ENCODE data around the gene NELFA.
A peak's percentile ranks its signal among the peaks of the same experiment; 100 is the strongest.

- TF ChIP-seq RAD21 (IDR thresholded peaks at IDR 0.05; ENCODE audit: low read length) (no peak), CTCF (conservative IDR thresholded peaks at IDR 0.05; ENCODE audit: low read depth, low read length) (no peak), POLR2A (IDR thresholded peaks at IDR 0.05; ENCODE audit: low read depth, low read length) (no peak), MAZ (IDR thresholded peaks at IDR 0.05; ENCODE audit: borderline replicate concordance, low read depth, low read length) (no peak), SMC3 (IDR thresholded peaks at IDR 0.05; ENCODE audit: low read depth, low read length) (no peak), RCOR1 (IDR thresholded peaks at IDR 0.05; ENCODE audit: insufficient replicate concordance, low read length) (no peak), CEBPB (IDR thresholded peaks at IDR 0.05; ENCODE audit: low read depth, low read length) (peak; percentile 57; the same call in 1 of the 2 replicates), MXI1 (IDR thresholded peaks at IDR 0.05; ENCODE audit: borderline replicate concordance, low read depth, low read length) (no peak), RFX5 (IDR thresholded peaks at IDR 0.05; ENCODE audit: low read depth, low read length) (no peak), FOS (IDR thresholded peaks at IDR 0.05; ENCODE audit: low read depth, low read length) (no peak), MAFK (IDR thresholded peaks at IDR 0.05; ENCODE audit: low read depth, low read length) (no peak), NFE2L2 (IDR thresholded peaks at IDR 0.05; ENCODE audit: low read depth, low read length) (no peak)
- TF ChIP-seq, protein P1, sequence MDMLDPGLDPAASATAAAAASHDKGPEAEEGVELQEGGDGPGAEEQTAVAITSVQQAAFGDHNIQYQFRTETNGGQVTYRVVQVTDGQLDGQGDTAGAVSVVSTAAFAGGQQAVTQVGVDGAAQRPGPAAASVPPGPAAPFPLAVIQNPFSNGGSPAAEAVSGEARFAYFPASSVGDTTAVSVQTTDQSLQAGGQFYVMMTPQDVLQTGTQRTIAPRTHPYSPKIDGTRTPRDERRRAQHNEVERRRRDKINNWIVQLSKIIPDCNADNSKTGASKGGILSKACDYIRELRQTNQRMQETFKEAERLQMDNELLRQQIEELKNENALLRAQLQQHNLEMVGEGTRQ (IDR thresholded peaks at IDR 0.05; ENCODE audit: low read depth, low read length) = no peak
- TF ChIP-seq, protein P2, sequence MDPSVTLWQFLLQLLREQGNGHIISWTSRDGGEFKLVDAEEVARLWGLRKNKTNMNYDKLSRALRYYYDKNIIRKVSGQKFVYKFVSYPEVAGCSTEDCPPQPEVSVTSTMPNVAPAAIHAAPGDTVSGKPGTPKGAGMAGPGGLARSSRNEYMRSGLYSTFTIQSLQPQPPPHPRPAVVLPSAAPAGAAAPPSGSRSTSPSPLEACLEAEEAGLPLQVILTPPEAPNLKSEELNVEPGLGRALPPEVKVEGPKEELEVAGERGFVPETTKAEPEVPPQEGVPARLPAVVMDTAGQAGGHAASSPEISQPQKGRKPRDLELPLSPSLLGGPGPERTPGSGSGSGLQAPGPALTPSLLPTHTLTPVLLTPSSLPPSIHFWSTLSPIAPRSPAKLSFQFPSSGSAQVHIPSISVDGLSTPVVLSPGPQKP (IDR thresholded peaks at IDR 0.05; ENCODE audit: borderline replicate concordance, low read depth, low read length) = no peak
Observed at GRCh38 chr4:1938027-1938426, 70.7 kb downstream of the NELFA start.
